HEK293 (cell line): ENCODE results near the gene CLIC4.

Experiments
- CTCF ChIA-PET: fragments of 350-600 bp; formaldehyde crosslinking; extraction: SDS; loops from one replicate; lab custom pipeline; 2021; ENCODE audit warnings: antibody characterized with exemption; lab: Yijun Ruan, JAX
- POLR2A ChIA-PET: fragments of 300-600 bp; formaldehyde crosslinking; extraction: SDS; loops from one replicate; lab custom pipeline; 2020; ENCODE audit warnings: antibody characterized with exemption, inconsistent platforms; lab: Yijun Ruan, JAX
- H3K27ac ChIP-seq: fragments of 200-500 bp; sonication (Bioruptor generic); 2 replicates; pipeline ENCODE4 v1.5.1; 2014; ENCODE audit warnings: low read depth, low read length, control low read depth, inconsistent platforms; ENCODE audit errors: extremely low read depth
- H3K36me3 ChIP-seq, 2 experiments: fragments of 200-500 bp in 1 of 2; sonication (Bioruptor generic) in 1 of 2; 1 replicate in 1 of 2; 2 replicates in 1 of 2; pipeline ENCODE4 v1.5.1; 2014 to 2017; ENCODE audit warnings: inconsistent platforms in 2 of 2, low read length in 2 of 2; ENCODE audit not compliant: control insufficient read depth in 2 of 2, insufficient read depth in 1 of 2
- H3K4me1 ChIP-seq: fragments of 200-500 bp; sonication (Bioruptor generic); 2 replicates; pipeline ENCODE4 v1.5.1; 2014; ENCODE audit warnings: mild to moderate bottlenecking, low read length, inconsistent platforms; ENCODE audit not compliant: control insufficient read depth, insufficient read depth
- H3K4me3 ChIP-seq: 2 replicates; pipeline ENCODE4 v1.5.1; 2011; ENCODE audit warnings: low read depth, mild to moderate bottlenecking, control low read depth, low read length, moderate library complexity
- H3K9me3 ChIP-seq: fragments of 200-500 bp; sonication (Bioruptor generic); 2 replicates; pipeline ENCODE4 v1.5.1; 2014; ENCODE audit warnings: low read depth, low read length, inconsistent platforms; ENCODE audit not compliant: control insufficient read depth, insufficient read depth
- EGR2 ChIP-seq: fragments of 450-650 bp; formaldehyde crosslinking; IDR thresholded peaks from 2 replicates; pipeline ENCODE4 v1.5.1; 2016; ENCODE audit warnings: low read depth, missing biosample characterization, missing genetic modification characterization
- GFI1B ChIP-seq: fragments of 450-650 bp; formaldehyde crosslinking; IDR thresholded peaks from 2 replicates; pipeline ENCODE4 v1.5.1; 2016; ENCODE audit warnings: missing biosample characterization, missing genetic modification characterization
- GLI2 ChIP-seq: fragments of 450-650 bp; formaldehyde crosslinking; IDR thresholded peaks from 2 replicates; pipeline ENCODE4; 2017; ENCODE audit warnings: missing biosample characterization, missing genetic modification characterization, low read depth, borderline replicate concordance
- KLF1 ChIP-seq: fragments of 450-650 bp; formaldehyde crosslinking; IDR thresholded peaks from 2 replicates; pipeline ENCODE4 v1.5.1; 2016; ENCODE audit warnings: missing biosample characterization, missing genetic modification characterization
- KLF8 ChIP-seq: fragments of 450-650 bp; formaldehyde crosslinking; IDR thresholded peaks from 2 replicates; pipeline ENCODE4 v1.5.1; 2016; ENCODE audit warnings: missing biosample characterization, missing genetic modification characterization
- ZFHX2 ChIP-seq: fragments of 450-650 bp; formaldehyde crosslinking; conservative IDR thresholded peaks from 2 replicates; pipeline ENCODE4 v1.5.1; 2016; ENCODE audit warnings: missing biosample characterization, missing genetic modification characterization
- ZNF10 ChIP-seq: fragments of 450-650 bp; formaldehyde crosslinking; IDR thresholded peaks from 2 replicates; pipeline ENCODE4 v1.5.1; 2017; ENCODE audit warnings: missing biosample characterization, missing genetic modification characterization
- ZNF132 ChIP-seq: fragments of 450-650 bp; formaldehyde crosslinking; IDR thresholded peaks from 2 replicates; pipeline ENCODE4 v1.5.1; 2017; ENCODE audit warnings: missing biosample characterization, missing genetic modification characterization, borderline replicate concordance
- ZNF341 ChIP-seq: fragments of 450-650 bp; formaldehyde crosslinking; IDR thresholded peaks from 2 replicates; pipeline ENCODE4; 2016; ENCODE audit warnings: low read depth, missing biosample characterization, missing genetic modification characterization
- ZNF366 ChIP-seq: fragments of 450-650 bp; formaldehyde crosslinking; conservative IDR thresholded peaks from 2 replicates; pipeline ENCODE4 v1.5.1; 2016; ENCODE audit warnings: missing biosample characterization, missing genetic modification characterization
- ZNF394 ChIP-seq: fragments of 450-650 bp; formaldehyde crosslinking; IDR thresholded peaks from 2 replicates; pipeline ENCODE4 v1.5.1; 2016; ENCODE audit warnings: missing biosample characterization, missing genetic modification characterization, mild to moderate bottlenecking, moderate library complexity, borderline replicate concordance
- ZNF473 ChIP-seq: fragments of 450-650 bp; formaldehyde crosslinking; IDR thresholded peaks from 2 replicates; pipeline ENCODE4 v1.5.1; 2017; ENCODE audit warnings: missing biosample characterization, missing genetic modification characterization
- ZNF555 ChIP-seq: fragments of 450-650 bp; formaldehyde crosslinking; conservative IDR thresholded peaks from 2 replicates; pipeline ENCODE4 v1.5.1; 2017; ENCODE audit warnings: missing biosample characterization, mild to moderate bottlenecking, missing genetic modification characterization, inconsistent platforms
- ZNF610 ChIP-seq: fragments of 450-650 bp; formaldehyde crosslinking; IDR thresholded peaks from 2 replicates; pipeline ENCODE4 v1.5.1; 2016; ENCODE audit warnings: missing biosample characterization, missing genetic modification characterization, borderline replicate concordance
- ZNF660 ChIP-seq: fragments of 450-650 bp; IDR thresholded peaks from 2 replicates; pipeline ENCODE4 v1.5.1; 2018; ENCODE audit warnings: missing biosample characterization, mild to moderate bottlenecking, missing genetic modification characterization
- TF ChIP-seq, protein P1 (sequence below): fragments of 450-650 bp; formaldehyde crosslinking; IDR thresholded peaks from 2 replicates; pipeline ENCODE4; 2016; ENCODE audit warnings: missing biosample characterization, missing genetic modification characterization
- TF ChIP-seq, protein P2 (sequence below): fragments of 450-650 bp; formaldehyde crosslinking; IDR thresholded peaks from 2 replicates; pipeline ENCODE4 v1.5.1; 2017; ENCODE audit warnings: missing biosample characterization, mild to moderate bottlenecking, missing genetic modification characterization, moderate library complexity
- TF ChIP-seq, protein P3 (sequence below): fragments of 450-650 bp; formaldehyde crosslinking; IDR thresholded peaks from 2 replicates; pipeline ENCODE4 v1.5.1; 2017; ENCODE audit warnings: missing biosample characterization, missing genetic modification characterization

The CLIC4 gene

DNA sequence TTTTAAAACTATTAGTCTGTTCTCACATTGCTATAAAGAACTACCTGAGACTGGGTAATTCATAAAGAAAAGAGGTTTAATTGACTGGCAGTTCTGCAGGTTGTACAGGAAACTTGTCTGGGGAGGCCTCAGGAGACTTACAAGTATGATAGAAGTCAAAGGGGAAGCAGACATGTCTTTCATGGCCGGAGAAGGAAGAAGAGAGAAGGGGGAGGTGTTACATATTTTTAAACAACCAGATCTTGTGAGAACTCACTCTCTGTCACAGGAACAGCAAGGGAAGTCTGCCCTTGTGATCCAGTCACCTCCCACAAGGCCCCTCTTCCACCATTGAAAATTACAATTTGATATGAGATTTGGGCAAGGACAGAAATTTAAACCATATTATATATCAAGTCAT lies 55.9 kb downstream of the CLIC4 start:
- POLR2A ChIA-PET: no interaction called here
- H3K4me1 ChIP-seq: no peaks in the 10 kb centered on the region
- H3K27ac ChIP-seq: no peak overlapping the region
- no peaks in the 10 kb centered on the region for H3K9me3 ChIP-seq
- TF ChIP-seq ZNF341 (peak; percentile 11; the same call in 1 of the 2 replicates), ZNF132 (tag by site-specific recombination) (no peak), GLI2 (tag by site-specific recombination) (no peak), GFI1B (tag by site-specific recombination) (no peak), ZNF555 (tag by site-specific recombination) (no peak)
- peaks cover 0 to 11% of the 10 kb centered on the region in 2 experiments for H3K36me3 ChIP-seq
- CTCF ChIA-PET: interaction anchor here (0.5 kb wide), 1 partner anchor 409 kb away, joined by 3 read pairs; no protein-coding TSS in a partner anchor
- H3K4me3 ChIP-seq: no peak overlapping the region

DNA sequence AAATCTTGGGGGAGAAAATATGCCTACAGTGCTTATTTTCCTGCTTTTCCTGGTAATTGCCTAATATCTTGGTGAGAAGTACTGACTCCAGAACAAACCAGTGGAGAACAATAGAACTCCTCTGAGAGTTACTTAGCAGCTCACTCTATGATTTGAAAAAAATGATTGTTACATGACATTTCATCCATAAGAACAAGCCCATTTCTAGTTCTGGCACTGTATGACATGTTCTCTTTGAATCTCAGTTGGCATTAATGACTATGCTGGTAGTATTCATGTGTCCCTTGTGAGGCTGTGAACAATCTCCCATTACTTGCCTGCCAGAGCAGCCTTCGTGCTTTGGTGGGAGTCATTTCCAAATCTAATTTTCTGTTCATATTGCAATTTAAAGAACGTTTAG lies 58.0 kb downstream of the CLIC4 start:
- H3K4me3 ChIP-seq: no peak overlapping the region
- no peaks in the 10 kb centered on the region for H3K9me3 ChIP-seq
- H3K4me1 ChIP-seq: no peaks in the 10 kb centered on the region
- CTCF ChIA-PET: no interaction called here
- TF ChIP-seq KLF1 (tag by site-specific recombination) (no peak), ZNF473 (tag by site-specific recombination) (no peak), ZNF394 (tag by site-specific recombination) (no peak), KLF8 (no peak), ZNF10 (no peak), ZNF660 (tag by site-specific recombination) (no peak), ZNF610 (tag by site-specific recombination) (no peak)
- TF ChIP-seq, protein P1, sequence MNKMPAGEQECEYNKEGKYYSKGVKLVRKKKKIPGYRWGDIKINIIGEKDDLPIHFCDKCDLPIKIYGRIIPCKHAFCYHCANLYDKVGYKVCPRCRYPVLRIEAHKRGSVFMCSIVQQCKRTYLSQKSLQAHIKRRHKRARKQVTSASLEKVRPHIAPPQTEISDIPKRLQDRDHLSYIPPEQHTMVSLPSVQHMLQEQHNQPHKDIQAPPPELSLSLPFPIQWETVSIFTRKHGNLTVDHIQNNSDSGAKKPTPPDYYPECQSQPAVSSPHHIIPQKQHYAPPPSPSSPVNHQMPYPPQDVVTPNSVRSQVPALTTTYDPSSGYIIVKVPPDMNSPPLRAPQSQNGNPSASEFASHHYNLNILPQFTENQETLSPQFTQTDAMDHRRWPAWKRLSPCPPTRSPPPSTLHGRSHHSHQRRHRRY (tag by site-specific recombination): no peak
- TF ChIP-seq, protein P2, sequence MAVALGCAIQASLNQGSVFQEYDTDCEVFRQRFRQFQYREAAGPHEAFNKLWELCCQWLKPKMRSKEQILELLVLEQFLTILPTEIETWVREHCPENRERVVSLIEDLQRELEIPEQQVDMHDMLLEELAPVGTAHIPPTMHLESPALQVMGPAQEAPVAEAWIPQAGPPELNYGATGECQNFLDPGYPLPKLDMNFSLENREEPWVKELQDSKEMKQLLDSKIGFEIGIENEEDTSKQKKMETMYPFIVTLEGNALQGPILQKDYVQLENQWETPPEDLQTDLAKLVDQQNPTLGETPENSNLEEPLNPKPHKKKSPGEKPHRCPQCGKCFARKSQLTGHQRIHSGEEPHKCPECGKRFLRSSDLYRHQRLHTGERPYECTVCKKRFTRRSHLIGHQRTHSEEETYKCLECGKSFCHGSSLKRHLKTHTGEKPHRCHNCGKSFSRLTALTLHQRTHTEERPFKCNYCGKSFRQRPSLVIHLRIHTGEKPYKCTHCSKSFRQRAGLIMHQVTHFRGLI (tag by site-specific recombination): no peak
- TF ChIP-seq, protein P3, sequence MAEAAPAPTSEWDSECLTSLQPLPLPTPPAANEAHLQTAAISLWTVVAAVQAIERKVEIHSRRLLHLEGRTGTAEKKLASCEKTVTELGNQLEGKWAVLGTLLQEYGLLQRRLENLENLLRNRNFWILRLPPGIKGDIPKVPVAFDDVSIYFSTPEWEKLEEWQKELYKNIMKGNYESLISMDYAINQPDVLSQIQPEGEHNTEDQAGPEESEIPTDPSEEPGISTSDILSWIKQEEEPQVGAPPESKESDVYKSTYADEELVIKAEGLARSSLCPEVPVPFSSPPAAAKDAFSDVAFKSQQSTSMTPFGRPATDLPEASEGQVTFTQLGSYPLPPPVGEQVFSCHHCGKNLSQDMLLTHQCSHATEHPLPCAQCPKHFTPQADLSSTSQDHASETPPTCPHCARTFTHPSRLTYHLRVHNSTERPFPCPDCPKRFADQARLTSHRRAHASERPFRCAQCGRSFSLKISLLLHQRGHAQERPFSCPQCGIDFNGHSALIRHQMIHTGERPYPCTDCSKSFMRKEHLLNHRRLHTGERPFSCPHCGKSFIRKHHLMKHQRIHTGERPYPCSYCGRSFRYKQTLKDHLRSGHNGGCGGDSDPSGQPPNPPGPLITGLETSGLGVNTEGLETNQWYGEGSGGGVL: no peak
- POLR2A ChIA-PET: no interaction called here
- H3K27ac ChIP-seq: no peak overlapping the region
- peaks cover 3% of the 10 kb centered on the region in 2 experiments; a peak in 2 of 3 replicates for H3K36me3 ChIP-seq

DNA sequence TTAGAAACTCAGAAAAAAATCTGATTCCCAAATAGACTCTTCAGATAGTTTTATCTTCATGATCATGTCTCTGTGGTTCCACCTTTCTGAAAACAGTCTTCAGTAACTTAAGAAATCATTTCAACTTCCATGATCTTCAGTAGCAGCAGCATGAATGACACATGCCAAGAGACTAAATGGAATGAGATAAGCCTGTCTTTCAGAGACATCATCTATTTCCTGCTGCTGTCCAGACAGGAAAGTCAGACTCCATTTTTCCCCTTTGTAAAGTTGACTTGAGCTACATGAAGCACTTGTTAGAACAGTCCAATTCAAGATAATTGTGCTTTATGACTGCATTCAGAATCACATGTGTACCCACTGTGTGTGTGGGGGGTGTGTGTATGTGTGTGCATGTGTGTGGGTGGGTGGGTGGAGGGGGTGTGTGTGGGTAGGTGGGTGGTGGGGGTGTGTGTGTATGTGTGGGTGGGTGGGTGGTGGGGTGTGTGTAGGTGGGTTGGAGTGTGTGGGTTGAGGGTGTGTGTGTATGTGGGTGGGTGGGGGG lies 58.8 kb downstream of the CLIC4 start:
- ChIA-PET POLR2A (no interaction called here), CTCF (interaction anchor here (0.6 kb wide), 1 partner anchor 120 kb away, joined by 3 read pairs; no protein-coding TSS in a partner anchor)
- Histone ChIP-seq H3K4me1 (no peaks in the 10 kb centered on the region), H3K27ac (no peak overlapping the region), H3K4me3 (no peak overlapping the region), H3K9me3 (no peaks in the 10 kb centered on the region), H3K36me3 (peaks cover 0 to 3% of the 10 kb centered on the region in 2 experiments; a peak in 1 of 3 replicates)
- TF ChIP-seq EGR2 (tag by site-specific recombination): peak; percentile 69
- TF ChIP-seq ZNF366: no peak
- peak; percentile 70 for TF ChIP-seq ZFHX2 (tag by site-specific recombination)
